PC-9 (cell line): Measurements from ENCODE around the gene ACTR3C.
"Not testable (repeated sequence)": the region's sequence is repeated elsewhere in the genome, so short reads cannot be mapped to it uniquely, and the experiment has no call there.

Experiments used
- CTCF ChIP-seq: fragments of 200-600 bp; sonication (generic); conservative IDR thresholded peaks from 2 replicates; pipeline ENCODE4 v1.6.1; 2017; ENCODE audit warnings: mixed run types, antibody characterized with exemption, mild to moderate bottlenecking, moderate library complexity
- EZH2 ChIP-seq: fragments of 200-600 bp; sonication (generic); IDR thresholded peaks from 2 replicates; pipeline ENCODE4 v1.8.0; 2017; ENCODE audit warnings: antibody characterized with exemption, low read depth

- TF ChIP-seq CTCF, EZH2: not testable (repeated sequence)
These were observed 6.4 kb downstream of the ACTR3C start for GRCh38 chr7:150316987-150317386.
